NOMO-1 treated with dmso at 0.1 percent for 144 hours (cell line): ENCODE results near the gene SMARCC2.

Source experiments
- DNase-seq: peaks from one replicate; lab custom pipeline; 2025; ENCODE audit not compliant: unreplicated experiment; lab: John Stamatoyannopoulos, UW

Gene SMARCC2

DNA sequence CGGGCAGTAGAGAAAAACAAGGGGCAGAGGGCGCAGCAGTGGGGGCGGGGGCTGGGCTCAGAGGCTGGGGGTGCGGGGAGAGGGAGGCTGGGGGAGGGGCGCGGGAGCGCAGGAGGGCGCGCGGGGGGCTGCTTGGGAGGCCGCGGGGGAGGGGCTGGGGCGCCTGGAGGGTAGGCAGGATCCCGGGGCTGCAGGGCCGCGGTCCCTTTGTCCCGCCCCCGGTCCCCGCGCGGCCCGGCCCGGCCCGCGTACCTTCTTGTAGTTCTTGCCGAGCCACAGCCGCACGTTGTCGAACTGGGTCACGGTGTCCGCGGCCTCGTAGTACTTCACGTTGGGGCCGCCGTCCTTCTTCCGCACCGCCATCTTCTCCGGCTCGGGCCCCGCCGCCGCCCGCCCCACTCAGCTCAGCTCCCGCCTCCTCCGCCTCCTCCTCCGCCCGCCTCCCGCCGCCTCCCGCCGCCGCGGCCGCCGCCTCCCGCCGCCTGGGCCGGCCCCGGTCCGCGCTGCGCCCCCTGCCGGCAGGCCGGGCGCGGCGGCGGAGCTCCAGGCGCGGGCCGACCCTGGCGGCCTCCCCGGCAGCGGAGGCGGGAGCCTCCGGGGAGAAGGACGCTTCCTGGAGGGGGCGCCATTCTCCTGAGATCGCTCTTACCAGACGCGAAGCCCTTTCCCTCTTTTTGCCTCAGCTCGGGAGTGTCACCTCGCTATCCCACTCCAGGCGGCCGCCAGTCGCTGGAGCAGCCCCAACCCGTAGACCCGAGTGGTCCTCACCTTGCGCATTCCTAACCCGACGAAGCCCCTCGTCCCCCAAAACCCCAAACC is at the start of gene SMARCC2:
SMARCC2 (minus strand) TSS at position 385 of the 819 bp plus-strand sequence; CDS start at position 363, 22 bp downstream.
- peak; percentile 77 for DNase-seq

DNA sequence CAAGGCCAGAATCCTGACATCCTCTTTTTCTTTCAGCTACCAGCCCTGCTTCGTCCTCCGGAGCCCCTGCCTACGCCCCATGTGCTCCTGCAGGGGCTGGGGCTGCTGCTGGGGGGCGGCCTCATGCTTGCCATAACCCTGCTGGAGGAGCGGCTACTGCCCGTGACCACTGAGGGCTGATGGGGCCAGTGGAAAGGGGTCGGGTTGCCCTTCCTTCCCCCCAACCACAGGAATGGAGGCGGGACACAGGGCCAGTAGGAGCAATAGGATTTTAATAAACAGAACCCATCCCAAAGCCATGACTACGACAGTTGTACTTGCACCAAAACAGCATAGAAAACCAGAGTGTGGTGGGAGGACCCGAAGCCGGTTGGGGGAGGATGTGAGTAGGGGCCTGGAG is 48.3 kb upstream of the SMARCC2 start:
- DNase-seq, result no peak

DNA sequence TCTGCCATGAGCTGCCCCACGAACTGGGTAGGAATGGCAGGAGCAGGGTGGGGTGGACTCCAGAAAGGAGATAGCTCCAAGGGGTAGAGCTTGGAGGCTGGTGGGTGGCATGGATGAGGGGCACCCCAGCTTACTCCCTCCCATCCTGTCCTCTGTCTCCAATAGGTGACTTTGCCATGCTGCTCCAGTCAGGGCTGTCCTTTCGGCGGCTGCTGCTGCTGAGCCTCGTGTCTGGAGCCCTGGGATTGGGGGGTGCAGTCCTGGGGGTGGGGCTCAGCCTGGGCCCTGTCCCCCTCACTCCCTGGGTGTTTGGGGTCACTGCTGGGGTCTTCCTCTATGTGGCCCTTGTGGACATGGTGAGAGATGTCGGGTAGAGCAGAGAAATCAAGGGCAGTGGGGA is 47.7 kb upstream of the SMARCC2 start:
- DNase-seq, result no peak

DNA sequence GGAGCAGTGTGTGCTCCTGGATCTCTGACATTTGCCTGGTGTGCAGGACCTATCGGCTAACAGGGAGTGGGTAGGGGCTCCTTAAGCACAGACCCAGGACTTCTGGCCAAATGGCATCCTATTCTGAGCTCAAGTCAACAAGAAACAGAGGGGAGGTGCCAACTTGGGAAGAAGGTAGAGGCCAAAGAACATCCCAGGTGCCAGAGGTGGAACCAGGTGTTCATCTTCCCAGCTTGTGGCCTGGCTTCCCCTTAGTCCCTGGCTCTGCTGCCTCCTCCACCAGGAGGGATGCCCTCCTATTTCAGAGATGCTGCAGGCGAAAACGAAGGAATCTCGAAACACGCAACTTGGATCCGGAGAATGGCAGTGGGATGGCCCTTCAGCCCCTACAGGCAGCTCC is 46.8 kb upstream of the SMARCC2 start:
- no peak for DNase-seq

DNA sequence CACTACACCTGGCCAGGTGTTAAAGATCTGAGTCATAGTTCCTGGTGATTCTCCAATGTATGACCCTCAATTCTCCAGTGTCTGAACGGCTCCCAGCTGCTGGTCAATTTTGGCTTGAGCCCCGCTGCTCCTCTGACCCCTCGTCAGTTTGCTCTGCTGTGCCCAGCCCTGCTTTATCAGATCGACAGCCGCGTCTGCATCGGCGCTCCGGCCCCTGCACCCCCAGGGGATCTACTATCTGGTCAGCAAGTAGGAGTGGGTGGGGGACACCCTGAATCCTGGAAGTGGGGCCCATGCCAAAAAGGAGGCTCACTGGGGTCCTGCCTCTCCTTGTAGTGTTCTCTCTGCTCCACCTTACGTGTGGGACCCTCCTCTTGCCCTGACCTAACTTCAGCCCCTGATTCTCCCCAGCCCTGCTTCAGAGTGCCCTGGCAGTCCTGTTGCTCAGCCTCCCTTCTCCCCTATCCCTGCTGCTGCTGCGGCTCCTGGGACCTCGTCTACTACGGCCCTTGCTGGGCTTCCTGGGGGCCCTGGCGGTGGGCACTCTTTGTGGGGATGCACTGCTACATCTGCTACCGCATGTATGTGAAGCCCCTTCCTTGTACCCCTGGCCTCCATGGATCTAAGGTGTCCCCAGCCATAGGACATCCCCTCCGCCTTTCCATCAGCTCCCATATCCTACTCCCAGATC is 45.6 kb upstream of the SMARCC2 start:
- DNase-seq, result no peak

DNA sequence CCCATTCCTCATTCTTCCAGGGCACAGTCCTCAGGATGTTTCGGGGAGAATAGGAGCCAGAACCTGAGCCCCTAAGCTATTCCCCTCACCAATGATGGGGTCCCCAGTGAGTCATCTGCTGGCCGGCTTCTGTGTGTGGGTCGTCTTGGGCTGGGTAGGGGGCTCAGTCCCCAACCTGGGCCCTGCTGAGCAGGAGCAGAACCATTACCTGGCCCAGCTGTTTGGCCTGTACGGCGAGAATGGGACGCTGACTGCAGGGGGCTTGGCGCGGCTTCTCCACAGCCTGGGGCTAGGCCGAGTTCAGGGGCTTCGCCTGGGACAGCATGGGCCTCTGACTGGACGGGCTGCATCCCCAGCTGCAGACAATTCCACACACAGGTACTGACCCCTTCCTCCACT is 41.9 kb upstream of the SMARCC2 start:
- no peak for DNase-seq

DNA sequence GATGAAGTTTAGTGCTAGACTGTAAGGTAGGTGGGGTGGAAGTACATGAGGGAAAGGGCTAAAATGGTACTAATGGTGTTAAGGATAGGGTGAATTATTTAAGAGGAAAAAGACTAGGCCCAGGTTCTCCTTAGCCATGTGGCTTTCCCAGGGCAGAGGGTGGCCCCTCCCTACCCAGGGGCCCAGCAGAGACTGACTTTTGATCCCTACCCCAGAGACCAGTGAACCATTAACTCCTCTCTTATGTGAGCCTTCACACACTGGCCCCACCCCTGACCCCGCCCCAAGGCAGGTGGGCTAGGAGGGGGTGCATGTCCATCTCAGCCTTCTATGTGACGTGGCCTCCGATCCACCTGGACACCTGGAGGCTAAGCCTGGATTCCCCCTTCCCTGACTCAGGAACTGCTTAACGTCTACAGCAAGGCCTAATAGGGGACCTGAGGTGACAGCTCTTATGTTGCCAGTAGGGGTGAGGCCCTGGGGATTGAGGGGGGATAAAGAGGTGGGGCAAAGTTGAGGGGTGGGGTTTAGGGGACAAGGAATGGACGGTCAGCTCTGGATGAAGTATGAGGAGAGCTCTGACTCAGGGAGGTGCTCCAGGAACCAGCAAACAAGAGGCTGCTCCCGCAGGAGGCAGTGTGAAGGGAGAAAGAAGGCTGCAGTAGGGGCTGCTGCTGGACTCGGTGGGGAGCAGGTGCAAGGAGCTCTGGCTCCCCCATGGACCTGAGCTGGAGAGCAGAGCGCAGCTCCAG is 41.3 kb upstream of the SMARCC2 start:
- DNase-seq, result no peak

DNA sequence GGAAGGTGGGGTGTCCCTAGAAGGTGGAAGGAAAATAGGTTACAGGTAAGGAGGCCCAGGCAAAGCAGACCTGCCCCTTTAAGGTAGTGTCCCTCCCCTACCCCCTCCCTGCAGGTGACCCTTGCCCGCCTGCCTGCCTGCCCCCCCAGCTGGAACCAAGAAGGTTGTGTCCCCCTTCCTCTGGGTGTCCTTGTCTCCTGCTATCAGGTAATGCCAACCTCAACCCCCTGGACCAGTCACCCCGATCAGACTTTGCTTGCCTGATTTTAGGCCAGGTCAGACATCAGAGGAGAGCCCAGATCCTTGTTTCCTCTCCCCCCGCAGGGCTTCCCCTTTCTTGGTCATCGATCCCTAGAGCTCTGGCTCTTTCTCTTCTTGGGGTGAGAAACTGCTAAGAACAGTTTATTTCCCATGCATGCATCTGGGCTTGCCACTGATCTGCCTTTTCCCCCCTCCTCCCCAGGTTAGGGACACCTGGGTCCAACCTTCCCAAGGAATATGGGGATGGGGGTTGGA is 40.7 kb upstream of the SMARCC2 start, which contains the start of gene SLC39A5:
SLC39A5 (plus strand) TSS at position 136 of the 516 bp plus-strand sequence. CDS start 1,224 bp downstream, outside the sequence.
- no peak for DNase-seq

DNA sequence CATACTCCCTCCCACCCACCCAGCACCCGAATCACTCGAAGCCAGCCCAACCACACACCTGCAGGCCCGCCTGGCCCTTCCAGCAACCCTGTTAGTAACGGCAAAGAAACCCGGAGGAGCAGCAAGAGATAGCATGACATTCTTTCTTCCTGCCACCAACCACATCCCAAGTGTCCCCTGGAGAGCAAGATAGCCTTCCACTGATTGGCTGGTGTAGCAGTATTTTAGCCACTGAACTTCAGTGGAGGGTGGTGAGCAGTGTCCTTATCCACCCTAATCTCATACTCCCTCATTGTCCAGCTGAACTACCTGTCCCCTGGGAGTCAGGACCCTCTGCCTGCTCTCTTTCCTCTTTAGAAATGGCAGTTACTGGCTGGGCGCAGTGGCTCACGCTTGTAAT is 39.8 kb upstream of the SMARCC2 start:
- no peak for DNase-seq

DNA sequence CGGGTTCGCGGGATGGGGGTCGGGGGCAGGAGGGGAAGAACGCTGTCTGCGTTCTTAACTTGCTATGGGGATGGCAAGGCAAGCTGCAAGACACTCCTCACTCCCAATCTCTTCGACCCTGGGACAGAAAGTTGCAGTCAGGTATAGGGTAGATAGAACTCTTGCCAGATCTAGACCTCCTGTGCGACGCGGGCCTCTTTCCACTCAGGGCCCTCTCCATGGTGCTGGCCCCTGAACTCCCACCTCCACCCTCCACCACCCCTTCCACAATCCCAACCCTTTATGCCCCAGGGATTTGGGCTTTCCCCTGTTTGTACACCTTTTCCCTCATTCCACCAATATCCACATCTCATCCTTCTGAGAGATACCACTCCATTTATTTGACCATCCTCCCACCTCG is 35.7 kb upstream of the SMARCC2 start:
- no peak for DNase-seq

DNA sequence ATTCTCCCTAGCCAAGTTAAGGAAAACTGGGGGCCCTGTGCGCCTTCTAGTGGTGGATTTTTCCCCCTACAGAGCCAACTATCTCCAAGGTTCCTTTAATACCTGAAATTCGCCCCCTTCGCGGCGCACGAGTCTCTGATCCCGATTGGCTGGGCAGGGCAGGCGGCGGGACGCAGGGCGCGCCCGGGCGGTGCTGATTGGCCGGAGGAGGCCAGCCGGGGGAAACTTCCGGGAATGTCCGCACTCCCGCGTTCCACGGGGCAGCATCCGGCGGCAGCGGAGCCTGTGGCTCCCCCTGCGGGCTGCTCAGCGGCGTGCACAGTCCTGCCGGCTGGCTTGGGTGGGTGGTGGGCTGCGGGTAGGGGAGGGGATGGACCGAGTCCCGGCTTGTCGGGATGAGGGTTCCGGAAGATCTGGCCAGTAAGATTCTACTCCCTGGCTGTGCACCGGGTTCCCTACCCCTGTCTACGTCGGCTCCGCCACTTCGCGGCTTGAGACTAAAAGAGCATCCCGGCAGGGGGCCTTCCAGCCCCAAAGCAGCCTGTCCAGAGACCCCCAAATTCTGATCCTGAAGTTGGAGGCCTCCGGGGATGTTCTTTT is 34.9 kb upstream of the SMARCC2 start, which contains the start of gene NABP2:
NABP2 (plus strand) TSS at position 241 of the 600 bp plus-strand sequence. CDS start 515 bp downstream, outside the sequence.
- peak; percentile 95 for DNase-seq

DNA sequence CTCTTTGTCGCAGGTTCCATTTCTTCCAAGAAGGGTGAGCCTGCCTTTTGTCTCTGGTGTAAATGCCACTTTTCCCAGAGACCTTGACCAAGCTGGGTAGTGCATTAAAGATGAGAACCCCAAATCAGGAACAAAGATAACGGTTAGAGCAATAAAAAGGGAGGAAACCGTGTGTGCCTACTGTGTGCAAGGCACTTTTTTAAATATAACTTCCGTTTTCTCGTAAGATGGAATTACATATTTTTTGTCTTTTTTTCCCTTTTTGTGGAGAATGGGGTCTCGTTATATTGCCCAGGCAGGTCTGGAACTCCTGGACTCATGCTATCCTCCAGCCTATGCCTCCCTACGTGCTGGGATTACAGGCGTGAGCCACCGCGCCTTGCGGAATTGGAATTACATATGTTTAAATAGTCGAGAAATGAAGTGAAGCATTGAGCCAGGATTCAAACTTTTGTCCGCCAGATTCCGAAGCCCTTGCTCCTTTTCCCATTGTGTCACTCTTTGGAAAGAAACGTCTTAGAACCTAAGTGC is 34.4 kb upstream of the SMARCC2 start:
- DNase-seq, result no peak

DNA sequence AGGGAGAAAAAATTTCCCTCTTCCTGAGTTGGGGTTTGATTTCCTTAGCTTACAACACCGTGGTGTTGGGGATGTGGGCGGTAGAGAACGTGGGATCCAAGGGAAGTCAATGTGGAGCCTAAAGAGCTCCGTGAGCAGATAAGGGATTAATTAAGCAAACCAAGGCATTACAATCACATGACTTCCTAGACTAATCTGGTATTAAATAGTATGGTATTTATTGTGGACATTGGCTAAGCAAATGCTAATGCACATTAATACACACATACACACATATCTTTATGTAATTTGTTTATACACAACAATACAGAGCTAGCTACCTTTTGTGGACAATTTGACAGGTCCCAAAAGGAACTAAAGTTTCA is 33.2 kb upstream of the SMARCC2 start:
- no peak for DNase-seq

DNA sequence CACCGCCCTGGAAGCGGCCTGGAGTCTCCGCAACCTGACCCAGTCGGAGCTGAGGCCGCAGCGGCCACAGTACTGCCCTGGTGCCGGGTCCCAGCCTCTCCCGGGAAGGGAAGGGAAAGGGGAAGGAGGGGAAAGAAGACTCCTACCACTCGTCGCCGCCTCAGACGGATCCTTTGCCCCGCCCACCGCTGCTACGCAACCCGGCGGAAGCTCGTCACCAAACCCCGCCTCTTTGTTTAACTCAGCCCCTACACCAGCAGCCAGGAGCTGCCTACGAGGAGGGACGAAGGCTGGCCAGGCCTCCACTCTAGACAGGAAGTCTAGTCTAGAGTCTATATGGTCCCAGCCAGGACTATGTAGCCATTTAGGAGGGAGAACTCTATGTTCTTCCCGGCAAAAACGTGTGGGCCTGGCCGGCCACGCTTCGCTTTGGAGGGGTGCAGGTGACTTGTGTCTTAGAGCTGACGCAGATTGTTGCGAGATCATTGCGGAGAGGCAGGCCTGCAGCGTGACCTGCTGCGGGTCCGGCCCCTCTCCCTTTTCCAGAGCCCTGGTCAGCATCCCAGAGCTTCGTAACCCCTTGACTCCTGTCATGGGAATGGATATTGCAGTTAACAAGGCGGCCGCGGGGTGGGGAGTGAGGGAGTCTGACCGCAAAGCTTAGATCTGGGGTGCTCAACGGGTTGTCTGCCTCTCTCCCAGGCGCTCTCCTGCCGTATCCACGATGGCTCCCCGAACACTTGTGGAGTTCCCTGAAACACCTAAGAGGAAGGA is 32.7 kb upstream of the SMARCC2 start, which contains the start of gene RNF41:
RNF41 (minus strand) TSS at position 166 of the 774 bp plus-strand sequence. CDS start 7,875 bp downstream, outside the sequence.
- DNase-seq, result peak; percentile 95

DNA sequence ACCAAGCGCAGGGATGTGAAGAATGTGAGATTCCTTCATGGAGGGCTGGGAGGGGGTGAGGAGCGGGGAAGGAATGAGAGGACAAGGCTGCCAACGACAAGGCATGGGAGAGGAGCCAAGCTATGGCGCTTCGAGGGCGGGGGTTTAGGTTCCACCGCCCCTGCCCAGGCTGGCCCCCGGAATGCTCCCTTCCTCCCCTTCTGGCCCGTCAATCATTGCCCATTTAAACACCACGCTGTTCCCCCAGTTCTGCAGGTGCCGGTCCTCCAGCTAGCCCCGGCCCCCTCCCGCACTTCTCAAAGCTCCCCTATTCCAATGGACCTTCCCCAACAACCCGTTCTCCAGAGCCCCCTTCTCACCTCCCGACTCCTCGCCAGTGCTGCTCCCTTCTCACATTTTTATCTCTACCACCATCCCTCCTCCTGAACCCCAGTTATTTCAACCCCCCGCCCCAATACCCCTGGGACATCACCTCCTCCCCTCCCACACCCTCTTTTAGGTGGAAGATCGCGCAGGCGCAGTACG is 32.0 kb upstream of the SMARCC2 start:
- DNase-seq, result no peak

DNA sequence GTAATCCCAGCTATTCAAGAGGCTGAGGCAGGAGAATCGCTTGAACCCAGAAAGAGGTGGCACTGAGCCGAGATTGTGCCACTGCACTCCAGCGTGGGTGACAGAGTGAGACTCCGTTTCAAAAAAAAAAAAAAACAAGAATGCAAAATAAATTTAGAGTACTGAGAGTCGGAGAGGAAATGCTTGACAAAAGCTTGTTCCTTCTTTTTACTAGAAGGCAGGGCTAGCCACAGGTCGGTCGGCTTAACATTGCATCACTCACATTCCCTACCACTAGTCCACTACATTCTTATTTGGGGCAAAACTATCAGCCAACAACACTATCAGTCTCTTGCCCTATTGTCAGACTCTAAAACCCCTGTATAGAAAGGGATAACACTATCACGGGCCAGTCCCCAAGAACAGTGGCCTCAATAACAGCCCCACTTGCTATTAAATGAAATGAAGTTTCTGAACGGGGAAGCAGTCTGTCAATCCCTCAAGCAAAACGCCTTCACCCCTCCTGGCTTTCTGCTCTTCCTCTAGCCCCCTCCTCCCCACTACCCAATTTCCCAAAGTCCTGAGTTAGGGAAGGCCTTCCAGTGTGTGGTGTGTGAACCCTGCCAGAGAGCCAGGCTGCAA is 31.4 kb upstream of the SMARCC2 start:
- DNase-seq, result peak; percentile 85

DNA sequence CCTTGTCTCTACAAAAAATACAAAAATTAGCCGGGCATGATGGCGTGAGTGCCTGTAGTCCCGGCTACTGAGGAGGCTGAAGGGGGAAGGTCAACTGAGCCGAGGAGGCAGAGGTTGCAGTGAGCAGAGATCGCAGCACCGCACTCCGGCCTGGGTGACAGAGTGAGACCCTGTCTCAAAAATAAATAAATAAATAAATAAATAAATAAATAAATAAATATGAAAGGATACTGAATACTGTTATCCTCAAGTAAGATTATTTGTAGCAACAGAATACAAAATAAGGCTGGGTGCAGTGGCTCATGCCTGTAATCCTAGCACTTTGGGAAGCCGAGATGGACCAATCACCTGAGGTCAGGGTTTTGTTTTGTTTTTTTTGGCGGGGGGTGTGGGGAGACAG is 30.6 kb upstream of the SMARCC2 start:
- DNase-seq, result no peak

DNA sequence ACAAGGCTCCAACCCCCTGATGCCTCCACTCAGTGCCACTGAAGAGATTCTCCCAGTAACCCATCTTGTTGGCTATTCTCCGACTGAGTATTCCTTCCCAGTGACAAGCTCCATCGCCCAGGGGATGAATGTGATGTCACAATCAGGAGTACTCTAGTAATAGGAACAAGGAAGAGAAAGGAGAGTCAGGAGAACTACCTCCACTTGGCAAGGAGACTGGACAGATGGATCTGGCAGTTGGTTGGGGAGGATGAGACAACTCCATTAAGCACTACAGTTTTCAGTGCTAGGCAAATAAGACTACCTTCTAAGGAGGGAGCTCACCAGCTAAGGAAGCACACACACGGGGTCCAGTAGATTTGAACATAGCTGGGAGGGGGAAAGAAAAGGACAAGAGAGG is 27.2 kb upstream of the SMARCC2 start:
- no peak for DNase-seq

DNA sequence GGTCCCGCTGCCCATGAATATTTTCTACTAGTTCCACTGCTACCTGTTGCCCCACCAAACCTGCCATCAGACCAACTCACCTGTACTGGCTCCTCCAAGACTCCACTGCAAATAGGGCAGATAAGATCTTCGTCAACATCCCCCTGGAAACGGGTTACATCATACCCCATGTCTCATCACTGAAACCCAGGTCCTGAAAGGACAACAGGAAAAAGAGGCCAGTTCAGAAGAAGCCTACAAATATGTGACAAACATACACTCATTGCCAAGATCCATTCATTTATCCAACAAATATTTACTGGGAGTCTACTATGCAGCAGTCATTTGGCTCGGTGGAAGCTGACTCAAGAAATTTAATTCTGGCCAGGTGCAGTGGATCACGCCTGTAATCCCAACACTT is 24.6 kb upstream of the SMARCC2 start:
- DNase-seq, result no peak
